Kidney capillary endothelial cell (primary cell): Measurements from ENCODE around the gene MBD3L3.
A peak's percentile ranks its signal among the peaks of the same experiment; 100 is the strongest.
"Not testable (repeated sequence)": the region's sequence is repeated elsewhere in the genome, so short reads cannot be mapped to it uniquely, and the experiment has no call there.

Source experiments
- DNase-seq: peaks from one replicate; pipeline ENCODE4 v3.0.0-alpha.2; 2018; ENCODE audit warnings: low spot score

The MBD3L3 gene

DNA sequence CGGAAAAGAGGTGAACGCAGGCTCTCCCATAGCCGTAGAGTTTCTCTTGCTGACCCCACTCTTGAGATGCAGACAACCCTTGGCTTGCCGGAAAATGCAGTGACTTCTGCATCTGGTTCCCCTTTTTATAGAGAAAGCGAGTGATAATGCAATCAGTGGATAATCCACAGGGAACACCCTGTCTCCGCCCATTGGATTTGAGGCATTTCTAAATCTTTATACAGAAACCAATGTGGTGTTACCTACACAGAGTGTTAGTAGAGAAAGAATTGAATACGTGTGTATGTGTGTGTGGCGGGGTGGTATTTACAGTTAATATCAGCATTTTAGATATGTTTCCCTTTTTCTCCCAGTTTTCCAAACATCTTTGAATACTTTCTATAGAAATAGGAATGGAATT is at the start of gene MBD3L3:
MBD3L3 (minus strand) TSS at position 101 of the 400 bp plus-strand sequence; CDS start at position 30, 71 bp downstream.
- DNase-seq: not testable (repeated sequence)

DNA sequence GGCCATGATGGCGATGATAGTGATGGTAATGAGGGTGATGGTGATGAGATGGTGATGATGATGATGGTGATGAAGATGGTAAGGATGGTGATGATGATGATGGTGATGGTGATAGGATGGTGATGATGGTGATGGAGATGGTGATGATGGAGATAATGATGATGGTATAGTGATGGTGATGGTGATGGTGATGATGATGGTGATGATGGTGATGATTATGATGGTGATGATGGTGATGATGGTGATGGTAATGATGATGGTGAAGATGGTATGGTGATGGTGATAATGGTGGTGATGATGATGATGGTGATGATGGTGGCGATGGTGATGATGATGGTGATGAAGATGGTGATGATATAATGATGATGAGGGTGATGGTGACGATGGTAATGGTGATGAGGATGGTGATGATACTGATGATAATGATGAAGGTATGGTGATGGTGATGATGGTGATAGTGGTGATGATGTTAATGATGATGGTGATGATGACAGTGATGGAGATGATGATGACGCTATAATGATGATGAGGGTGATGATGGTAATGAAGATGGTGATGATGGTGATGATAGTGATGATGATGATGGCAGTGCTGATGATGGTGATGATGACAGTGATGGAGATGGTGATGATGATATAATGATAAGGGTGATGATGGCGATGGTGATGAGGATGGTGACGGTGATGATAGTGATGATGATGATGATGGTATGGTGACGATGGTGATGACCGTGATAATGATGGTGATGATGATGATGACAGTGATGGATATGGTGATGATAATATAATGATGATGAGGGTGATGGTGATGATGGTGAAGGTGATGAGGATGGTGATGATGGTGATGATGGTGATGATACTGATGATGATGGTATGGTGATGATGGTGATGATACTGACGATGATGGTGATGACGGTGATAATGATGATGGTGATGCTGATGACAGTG is 48.5 kb upstream of the MBD3L3 start:
- DNase-seq: no peak

DNA sequence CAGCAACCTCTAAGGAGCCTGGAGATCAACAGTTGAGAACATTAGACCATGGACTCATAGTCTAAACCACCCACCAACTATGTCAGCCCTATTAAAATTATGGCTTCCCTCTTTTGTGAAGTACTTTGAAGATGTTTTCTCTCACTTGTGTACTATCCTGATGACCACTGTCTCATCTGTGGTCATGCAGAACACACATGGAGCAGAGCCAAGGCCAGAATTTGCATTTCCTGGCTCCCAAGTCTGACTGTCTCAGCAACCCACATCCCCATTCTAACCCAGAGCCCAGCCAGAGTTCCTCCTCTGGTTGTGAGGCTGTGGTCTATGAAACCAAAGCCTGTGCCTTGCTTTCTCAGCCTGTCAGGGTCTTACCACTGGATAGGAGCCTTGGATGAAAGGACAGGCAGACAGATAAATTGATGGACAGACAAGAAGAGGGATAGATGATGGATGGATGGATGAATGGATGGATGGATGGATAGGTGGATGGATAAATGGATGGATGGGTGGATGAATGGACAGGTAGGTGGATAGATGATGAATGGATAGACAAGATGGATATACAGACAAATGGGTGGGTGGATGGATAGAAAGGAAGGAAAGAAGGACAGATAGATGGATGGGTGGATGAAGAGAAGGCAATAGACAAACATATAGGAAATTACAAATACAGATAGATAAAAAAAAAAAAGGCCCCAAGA is 46.4 kb upstream of the MBD3L3 start:
- no peak for DNase-seq

DNA sequence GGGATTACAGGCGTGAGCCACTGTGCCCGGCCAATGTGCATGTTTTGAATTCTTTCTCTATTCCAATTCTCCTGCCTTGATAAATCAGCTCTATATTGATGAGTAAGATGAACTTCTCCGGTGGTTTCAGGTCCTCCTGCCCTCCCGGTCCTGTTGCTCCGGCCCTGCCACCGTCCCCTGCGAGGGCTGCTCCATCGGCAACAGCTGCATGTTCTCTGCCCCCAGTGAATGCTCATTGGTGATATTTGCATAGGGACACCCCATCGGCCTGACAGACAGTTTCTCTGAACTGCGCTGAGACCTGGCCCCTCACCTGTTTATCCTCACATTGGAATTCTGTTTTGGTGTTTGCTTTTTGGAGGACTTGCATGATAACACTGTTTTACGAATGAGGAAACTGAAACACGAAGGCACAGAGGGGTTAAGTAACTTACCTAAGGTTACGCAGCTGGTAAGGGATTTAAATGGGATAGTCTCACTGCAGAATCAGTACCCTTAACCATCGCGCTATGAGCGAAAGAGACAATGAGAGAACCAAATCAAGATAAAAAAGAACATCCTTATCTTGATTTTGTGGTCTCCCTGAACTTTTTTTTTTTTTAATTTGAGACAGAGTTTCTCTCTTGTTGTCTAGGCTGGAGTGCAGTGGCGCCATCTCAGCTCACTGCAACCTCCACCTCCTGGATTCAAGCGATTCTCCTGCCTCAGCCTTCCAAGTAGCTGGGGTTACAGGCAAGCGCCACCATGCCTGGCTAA is 43.2 kb upstream of the MBD3L3 start:
- no peak for DNase-seq

DNA sequence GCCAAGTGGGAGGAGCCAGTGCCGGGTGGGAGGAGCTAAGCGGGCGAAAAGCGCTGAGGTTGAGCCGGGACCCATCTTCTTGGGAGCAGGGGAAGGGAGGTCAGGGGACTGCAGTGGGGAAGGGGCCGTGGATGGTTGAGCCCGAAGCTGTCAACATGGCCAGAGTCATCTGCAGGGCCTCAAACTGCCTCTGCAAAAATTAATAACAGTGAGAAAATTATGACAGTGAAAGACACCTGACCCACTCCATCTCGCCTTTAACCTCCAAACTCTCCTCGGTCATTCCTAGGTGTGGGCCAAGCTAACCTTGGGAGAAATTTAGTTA is 41.1 kb upstream of the MBD3L3 start:
- no peak for DNase-seq

DNA sequence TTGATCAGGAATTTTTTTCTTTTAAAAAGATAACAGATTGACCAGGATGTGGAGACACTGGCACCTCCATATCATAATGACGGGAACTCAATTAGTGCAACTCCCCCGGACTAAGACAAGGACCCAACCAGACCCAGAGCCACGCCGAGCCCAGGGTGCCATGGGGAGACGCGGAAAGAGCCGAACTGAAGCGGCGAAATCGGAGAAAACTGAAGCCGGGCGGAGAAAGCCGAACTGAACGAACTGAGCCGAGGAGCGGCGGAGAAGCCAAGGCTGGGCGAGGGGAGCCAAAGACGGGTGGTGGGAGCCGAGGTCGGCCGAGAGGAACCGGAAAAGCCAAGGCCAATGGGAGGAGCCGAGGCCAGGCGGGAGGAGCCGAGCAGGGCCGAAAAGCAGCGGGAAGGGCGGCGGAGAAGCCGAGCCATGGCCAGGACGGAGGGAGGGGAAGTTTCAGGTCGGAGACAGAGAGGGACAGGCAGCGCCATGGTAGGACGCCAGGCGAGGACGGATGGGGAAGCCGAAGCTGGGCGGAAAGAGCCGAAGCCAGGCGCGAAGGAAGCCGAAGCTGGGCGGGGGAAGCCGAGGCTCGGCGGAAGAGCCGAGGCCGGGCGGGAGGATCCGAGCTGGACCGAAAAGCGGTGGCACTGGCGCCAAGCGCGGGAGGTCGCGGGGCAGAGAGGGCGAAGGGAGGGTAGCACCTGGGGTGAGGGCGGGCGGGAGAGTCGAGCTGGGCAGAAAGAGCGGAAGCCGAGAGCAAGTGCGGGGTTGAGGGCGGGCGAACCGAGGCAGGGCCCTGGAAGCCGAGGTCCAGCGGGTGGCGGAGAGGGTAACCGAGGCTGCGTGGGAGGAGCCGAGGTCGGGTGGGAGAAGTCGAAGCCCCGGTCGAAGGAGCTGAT is 40.5 kb upstream of the MBD3L3 start:
- DNase-seq: peak; percentile 85

DNA sequence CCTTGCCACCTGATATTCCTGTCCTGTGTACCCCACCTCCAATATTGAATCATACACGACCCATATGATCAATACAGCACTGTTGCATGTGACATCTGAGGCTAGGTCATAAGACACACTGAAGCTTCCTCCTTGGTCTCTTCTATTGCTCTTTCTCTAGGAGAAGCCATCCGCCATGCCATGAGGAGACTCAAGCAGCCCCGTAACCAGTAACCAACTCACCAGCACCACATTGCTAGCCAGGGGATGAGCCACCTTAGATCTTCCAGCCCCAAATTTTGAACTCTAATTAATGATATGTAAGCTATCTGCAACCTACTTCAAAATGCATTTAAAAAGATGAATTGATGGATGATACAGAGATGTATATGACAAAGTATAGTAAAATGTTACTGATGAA is 39.6 kb upstream of the MBD3L3 start:
- no peak for DNase-seq

DNA sequence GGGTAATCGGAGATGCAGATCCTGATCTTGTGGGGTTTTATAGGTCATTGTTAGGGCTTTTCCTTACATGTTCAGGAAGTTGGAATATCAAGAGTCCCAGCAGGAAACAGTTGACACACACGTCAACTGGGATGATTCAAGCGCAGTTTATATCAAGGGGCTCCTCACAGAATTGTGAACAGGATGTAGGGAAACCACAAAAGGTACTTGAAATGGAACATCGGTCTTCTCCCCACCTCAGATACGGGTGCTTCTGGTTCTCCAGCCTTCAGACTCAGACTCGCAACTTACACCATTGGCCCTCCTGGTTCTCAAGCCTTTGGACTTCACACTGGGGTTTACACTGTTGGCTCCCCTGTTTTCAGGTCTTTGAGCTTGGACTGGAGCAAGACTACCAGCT is 30.5 kb upstream of the MBD3L3 start:
- DNase-seq: no peak

DNA sequence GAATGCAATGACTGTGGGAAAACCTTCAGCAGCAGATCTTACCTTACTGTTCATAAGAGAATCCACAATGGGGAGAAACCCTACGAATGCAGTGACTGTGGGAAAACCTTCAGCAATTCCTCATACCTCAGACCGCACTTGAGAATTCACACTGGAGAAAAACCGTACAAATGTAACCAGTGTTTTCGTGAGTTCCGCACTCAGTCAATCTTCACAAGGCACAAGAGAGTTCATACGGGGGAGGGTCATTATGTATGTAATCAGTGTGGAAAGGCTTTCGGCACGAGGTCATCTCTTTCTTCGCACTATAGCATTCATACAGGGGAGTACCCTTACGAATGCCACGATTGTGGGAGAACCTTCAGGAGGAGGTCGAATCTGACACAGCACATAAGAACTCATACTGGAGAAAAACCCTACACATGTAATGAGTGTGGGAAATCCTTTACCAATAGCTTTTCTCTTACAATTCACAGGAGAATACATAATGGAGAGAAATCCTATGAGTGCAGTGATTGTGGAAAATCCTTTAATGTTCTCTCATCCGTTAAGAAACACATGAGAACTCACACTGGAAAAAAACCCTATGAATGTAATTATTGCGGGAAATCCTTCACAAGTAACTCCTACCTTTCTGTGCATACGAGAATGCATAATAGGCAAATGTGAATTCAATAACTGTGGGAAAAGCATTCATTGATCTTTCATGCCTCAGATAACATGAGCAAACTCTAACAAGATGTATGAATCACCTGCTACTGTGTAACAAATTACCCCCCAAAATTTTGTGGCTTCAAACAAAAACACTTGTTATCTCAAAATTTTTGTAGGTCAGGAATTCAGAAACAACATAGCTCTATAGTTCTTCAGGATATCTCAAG is 24.8 kb upstream of the MBD3L3 start:
- no peak for DNase-seq

DNA sequence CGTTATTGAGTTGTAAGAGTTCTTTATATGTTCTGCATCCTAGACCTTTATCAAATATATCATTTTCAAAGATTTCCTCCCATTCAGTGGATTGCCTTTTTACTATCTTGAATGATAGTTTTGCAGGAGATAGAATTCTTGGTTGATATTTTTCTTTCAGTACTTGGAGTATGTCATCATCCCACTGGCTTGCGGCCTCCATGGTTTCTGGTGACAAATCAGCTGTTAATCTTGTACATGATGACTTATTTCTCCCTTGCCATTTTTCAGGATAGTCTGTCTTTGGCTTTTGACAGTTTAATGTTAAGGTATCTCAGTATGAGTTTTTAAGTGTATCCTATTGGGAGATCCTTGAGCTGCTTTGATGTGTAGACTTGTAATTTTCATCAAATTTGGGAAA is 19.5 kb upstream of the MBD3L3 start:
- DNase-seq: no peak

DNA sequence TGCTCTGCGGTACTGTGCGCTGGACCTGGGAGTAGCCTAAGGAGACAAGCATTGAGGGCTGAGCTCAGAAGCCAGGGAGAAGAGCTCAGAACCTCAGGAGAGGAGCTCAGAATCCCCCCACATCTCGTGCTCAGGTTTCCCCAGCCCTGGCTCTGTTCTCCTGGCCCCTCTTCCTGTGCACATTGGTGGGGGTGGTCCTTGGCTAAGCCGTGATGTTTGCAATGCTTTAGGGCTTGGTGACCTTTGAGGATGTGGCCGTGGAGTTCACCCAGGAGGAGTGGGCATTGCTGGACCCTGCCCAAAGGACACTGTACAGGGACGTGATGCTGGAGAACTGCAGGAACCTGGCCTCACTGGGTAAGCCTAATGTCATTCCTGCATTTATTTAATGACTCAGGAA is 17.7 kb upstream of the MBD3L3 start:
- DNase-seq: no peak

DNA sequence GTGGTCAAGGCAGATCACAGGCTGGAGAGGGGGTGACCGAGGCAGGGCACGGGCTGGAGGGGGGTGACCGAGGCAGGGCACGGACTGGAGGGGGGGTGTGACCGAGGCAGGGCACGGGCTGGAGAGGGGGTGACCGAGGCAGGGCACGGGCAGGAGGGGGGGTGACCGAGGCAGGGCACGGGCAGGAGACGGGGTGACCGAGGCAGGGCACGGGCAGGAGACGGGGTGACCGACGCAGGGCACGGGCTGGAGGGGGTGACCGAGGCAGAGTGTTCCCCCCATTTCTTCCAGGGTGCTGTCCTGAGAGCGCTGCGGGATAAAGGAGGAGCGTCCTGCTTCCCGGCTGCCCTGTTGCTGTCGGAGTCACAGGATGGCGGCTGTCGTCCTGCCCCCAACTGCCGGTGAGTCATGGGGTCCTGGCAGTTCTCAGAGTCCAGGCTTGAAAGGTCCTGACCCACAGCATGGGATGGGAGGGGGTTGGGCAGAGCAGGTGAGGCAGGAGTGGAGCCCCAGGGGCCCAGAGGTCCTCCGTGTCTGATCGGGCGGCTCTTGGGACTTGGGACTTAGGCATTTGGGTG is 16.3 kb upstream of the MBD3L3 start:
- DNase-seq: no peak

DNA sequence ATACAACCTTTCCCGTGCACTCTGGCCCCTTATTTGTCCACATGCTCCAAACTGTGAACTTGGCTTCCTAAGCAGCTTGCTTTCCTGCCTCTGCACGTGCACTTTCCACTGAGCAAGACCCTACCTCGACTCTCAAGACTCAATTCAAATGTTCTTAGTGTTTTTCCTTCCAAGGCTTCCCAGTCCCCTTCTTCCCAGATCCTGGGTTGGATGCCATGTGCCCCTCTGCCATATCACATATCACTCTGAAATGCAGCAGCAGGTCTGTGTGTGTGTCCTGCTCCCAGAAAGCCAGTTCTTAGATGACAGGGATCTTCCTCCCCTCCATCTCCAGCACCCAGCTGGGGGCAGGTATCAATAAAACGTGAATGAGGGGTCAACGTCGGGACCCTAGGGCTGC is 14.1 kb upstream of the MBD3L3 start:
- DNase-seq: no peak

DNA sequence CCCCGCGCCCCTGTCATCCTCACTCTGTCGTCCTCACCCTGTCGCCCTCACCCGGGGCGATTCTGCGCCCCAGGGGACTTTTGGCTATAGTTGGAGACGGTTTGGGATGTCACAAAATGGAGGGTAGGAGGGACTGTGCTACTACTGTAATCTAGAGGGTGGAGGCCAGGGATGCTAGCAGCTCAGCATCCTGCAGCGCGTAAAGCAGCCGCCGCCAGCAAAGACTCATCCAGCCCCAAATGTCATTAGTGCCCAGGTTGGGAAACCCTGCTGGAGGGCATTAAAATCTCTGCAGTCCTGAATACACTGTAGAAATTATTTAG is 11.4 kb upstream of the MBD3L3 start:
- peak; percentile 13 for DNase-seq

DNA sequence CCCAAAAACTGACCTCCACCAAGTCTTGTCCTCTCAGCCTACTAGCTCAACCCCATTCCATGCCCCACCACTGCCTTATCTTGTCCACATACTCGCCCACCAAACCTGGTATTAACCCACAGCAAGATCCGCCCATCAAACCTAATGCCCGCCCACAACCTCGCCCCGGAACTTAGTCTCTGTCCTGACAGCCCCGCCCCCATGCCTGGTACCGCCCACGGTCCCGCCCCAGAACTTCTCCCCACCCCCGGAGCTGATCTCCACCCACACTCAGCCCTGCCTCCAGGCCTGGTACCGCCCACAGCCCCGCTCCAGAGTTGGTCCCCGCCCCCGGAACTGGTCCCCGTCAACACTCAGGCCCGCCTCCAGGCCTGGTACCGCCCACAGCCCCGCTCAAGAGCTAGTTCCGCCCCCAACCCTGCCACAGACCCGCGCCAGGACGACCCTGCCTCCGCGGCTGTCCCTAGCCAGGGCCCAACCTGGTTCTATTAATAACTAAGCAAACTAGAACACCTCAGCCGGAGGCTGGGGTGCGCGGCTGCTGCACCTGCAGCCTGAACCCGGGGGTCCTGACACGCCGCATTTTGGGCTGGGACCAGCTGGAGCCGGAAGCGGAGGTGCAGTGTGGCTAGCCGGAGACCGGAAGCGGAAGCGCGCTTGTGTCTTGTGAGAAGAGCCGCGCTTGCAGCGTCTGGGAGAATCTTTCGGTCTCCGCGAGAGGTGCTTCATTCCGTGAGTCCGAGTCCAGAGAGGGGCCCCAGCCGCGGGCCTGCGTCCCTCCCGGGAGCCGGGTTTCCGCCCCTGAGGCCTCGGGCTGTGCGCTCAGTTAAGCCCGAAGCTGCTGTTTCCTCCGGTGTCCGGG is 10.8 kb upstream of the MBD3L3 start, which contains the start of gene ZNF557:
ZNF557 (plus strand) TSS at position 662 of the 862 bp plus-strand sequence. CDS start 5,372 bp downstream, outside the sequence.
- DNase-seq: peak; percentile 96

DNA sequence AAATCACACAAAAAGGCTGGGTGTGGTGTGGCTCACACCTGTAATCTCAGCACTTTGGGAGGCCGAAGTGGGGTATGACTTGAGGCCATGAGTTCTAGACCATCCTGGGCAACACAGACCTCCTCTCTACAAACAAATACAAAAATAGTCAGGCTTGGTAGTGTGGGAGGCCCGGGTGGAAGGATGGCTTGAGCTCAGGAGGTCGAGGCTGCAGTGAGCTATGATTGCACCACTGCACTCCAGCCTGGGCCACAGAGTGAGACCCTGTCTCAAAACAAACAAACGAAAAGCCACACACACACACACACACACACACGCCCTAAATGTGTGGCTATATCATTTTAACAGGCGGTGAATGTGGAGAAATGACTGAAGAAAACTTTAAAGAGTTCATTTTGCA is 10.1 kb upstream of the MBD3L3 start:
- DNase-seq: no peak

DNA sequence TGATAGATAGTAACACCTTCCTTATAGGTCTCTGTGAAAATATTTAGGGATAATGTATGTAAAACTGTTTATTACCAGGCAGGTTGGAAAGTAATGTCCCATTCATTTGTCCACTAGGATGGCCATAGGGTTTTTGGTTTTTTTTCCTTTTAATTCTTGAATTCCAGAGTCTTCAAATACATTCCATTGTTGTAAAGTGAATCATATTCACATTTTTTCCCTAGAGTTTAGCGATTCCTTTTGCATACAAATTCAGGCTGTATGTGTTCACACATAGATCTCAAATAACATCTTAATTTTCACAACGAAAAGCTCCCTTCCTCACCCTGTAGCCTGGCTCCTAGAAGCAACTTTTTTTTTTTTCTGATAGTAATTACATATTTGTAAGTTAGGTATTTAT is 9.2 kb upstream of the MBD3L3 start:
- DNase-seq: no peak

DNA sequence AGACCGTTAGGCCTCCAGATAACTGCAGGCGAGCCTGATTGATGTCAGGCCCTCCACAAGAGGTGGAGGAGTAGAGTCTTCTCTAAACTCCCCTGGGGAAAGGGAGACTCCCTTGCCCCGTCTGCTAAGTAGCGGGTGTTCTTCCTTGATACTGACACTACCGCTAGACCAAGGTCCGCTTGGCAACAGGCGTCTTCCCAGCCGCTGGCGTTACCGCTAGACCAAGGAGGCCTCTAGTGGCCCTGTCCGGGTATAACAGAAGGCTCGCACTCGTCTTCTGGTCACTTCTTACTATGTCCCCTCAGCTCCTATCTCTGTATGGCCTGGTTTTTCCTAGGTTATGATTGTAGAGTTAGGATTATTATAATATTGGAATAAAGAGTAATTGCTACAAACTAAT is 8.6 kb upstream of the MBD3L3 start:
- DNase-seq: not testable (repeated sequence)

DNA sequence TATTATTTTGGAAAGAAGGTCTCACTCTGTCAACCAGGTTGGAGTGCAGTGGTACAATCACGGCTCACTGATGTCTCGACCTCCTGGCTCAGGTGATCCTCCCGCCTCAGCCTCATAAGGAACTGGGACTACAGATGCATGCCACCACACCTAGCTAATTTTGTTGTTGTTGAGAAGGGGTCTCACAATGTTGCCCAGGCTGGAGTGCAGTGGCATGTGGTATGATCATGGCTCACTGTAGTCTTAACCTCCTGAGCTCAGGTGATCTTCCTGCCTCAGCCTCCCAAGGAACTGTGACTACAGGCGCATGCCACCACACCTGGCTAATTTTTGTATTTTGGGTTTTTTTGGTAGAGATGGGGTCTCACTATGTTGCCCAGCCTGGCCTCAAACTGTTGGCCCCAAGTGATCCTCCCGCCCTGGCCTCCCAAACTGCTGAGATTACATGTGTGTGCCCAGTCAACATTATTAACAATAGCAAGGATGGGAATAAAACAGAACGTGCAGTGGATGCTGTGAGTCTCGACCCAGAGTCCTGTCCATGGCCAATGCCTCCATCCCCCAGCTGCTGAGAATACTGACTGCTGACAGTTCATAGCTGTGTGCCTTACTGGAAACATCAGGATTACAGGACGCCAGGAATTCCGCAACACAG is 5.4 kb upstream of the MBD3L3 start:
- DNase-seq: no peak
